HepG2 (cell line): Measurements from ENCODE around the gene KIF2C. TPM values are rescaled to one million over a fixed set of nuclear protein-coding genes. Genes with fewer than 3 reads are reported as not detected.
A peak's percentile ranks its signal among the peaks of the same experiment; 100 is the strongest.

ENCODE experiments used
- HMGA1 ChIP-seq: sonication (generic); formaldehyde crosslinking; conservative IDR thresholded peaks from 2 replicates; pipeline ENCODE4 v1.4.0; 2020; ENCODE audit warnings: missing genetic modification reagents
- NKX3-1 ChIP-seq: sonication (generic); formaldehyde crosslinking; IDR thresholded peaks from 2 replicates; pipeline ENCODE4 v1.5.0; 2020; ENCODE audit warnings: missing genetic modification reagents
- PCBP1 ChIP-seq: fragments of 200-400 bp; formaldehyde crosslinking; IDR thresholded peaks from 2 replicates; pipeline ENCODE4 v1.6.1; 2017; ENCODE audit warnings: mild to moderate bottlenecking, low read depth, low read length, borderline replicate concordance
- SALL2 ChIP-seq: sonication (generic); formaldehyde crosslinking; IDR thresholded peaks from 2 replicates; pipeline ENCODE4 v1.8.1; 2023; ENCODE audit warnings: mild to moderate bottlenecking, missing genetic modification reagents, inconsistent platforms
- ZBTB38 ChIP-seq: sonication (generic); formaldehyde crosslinking; IDR thresholded peaks from 2 replicates; pipeline ENCODE4 v1.5.1; 2020; ENCODE audit warnings: mild to moderate bottlenecking, missing genetic modification reagents
- ZNF484 ChIP-seq: sonication (generic); formaldehyde crosslinking; IDR thresholded peaks from 2 replicates; pipeline ENCODE4 v1.5.1; 2020; ENCODE audit warnings: mild to moderate bottlenecking, low read depth, missing genetic modification reagents, borderline replicate concordance
- ZNF510 ChIP-seq: sonication (generic); formaldehyde crosslinking; IDR thresholded peaks from 2 replicates; pipeline ENCODE4 v1.4.0; 2020; ENCODE audit warnings: low read depth, mild to moderate bottlenecking, missing genetic modification reagents
- ZNF569 ChIP-seq: sonication (generic); formaldehyde crosslinking; IDR thresholded peaks from 2 replicates; pipeline ENCODE4 v1.5.0; 2020; ENCODE audit warnings: mild to moderate bottlenecking, missing genetic modification reagents, moderate library complexity, borderline replicate concordance
- ZNF749 ChIP-seq: sonication (generic); formaldehyde crosslinking; IDR thresholded peaks from 2 replicates; pipeline ENCODE4 v1.8.0; 2022; ENCODE audit warnings: mild to moderate bottlenecking, missing genetic modification reagents, moderate library complexity, borderline replicate concordance
- ZNF773 ChIP-seq: sonication (generic); formaldehyde crosslinking; IDR thresholded peaks from 2 replicates; pipeline ENCODE4 v1.4.0; 2020; ENCODE audit warnings: missing genetic modification reagents, borderline replicate concordance
- polyA plus RNA-seq, 8 experiments: library from polyadenylated mRNA; depleted of rRNA in 3 of 8; stranded (reverse) in 7 of 8; unstranded in 1 of 8; fragments of >200 nt; fragmentation: Illumina TruSeq in 4 of 8; extraction: Trizol in 4 of 8; gene quantifications; 2 replicates each; pipeline versions ENCODE4 v1.2.1 to v1.2.3, GENCODE V29; 2011 to 2016; ENCODE audit warnings: low read depth in 4 of 8, missing spikeins in 1 of 8, mixed read lengths in 1 of 8; ENCODE audit not compliant: insufficient read depth in 1 of 8
- total RNA-seq, 5 experiments: library from RNA; depleted of rRNA; stranded (reverse); fragments of >200 nt; fragmentation: Illumina TruSeq; extraction: Trizol; gene quantifications; 2 replicates each; pipeline ENCODE4 v1.2.3, GENCODE V29; 2016; ENCODE audit warnings: low read depth in 1 of 5
- TF ChIP-seq, protein P1 (sequence below): sonication (generic); formaldehyde crosslinking; IDR thresholded peaks from 2 replicates; pipeline ENCODE4 v1.5.1; 2020; ENCODE audit warnings: mild to moderate bottlenecking, missing genetic modification reagents, borderline replicate concordance
- TF ChIP-seq, protein P2 (sequence below): sonication (generic); formaldehyde crosslinking; IDR thresholded peaks from 2 replicates; pipeline ENCODE4 v1.4.0; 2020; ENCODE audit warnings: missing genetic modification reagents, mild to moderate bottlenecking, borderline replicate concordance
- TF ChIP-seq, protein P3 (sequence below), 2 experiments: sonication (generic) in 1 of 2; formaldehyde crosslinking in 1 of 2; IDR thresholded peaks; 2 replicates each; pipeline versions ENCODE4 v1.6.1 to v1.9.0; 2014 to 2022; ENCODE audit warnings: antibody characterized with exemption in 1 of 2, borderline replicate concordance in 1 of 2, inconsistent platforms in 1 of 2, low read depth in 1 of 2, missing genetic modification reagents in 1 of 2

The KIF2C gene
- total and polyA plus RNA-seq, 2 of the 13 experiments (the other 11 are each of a cell fraction or from before 2014, with no cell fraction given), result 29.7 to 53.7 TPM

DNA sequence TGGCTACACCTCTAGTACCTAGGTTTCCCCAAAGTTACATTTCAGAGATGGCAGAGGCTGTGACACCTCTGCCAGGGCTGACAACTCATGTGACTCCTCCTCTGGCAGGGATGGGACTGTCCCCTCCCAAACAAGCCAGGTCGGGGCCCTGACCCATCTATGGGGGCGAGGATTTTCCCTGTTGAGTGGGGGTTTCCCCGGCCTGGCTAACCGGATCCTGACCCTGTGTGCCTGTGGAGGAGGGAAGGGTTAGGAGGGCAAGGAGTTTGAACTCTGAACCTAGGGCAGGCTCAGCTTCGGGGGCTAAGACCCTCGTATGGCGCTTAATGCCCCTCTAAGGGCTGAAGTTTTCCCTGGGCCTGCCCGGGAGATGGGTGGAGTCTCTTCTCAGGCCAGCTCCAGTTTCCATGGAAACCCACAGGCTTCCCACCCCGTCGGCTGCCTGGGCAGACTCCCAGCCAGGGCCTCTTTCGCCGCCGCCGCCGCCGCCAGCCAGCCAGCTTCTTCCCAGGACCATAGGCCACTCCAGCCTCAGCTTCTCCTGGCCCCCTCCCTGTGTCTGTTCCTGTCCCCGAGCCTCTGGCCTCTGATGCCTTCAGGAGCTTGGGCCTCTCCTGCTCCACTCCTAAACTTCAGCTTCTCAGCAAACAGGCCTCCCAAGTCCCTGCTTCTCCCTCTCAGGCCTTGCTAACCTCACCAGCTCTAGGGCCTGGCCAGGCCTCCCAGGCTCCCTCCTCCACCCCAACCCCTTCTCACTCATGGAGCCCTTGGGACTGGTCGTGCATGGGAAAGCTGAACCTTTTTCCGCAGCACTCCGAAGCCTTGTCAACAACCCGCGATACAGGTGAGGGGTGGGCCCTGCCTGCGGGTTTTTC, 68.7 kb downstream of the KIF2C start, which contains the start of gene BTBD19 (continued):
- TF ChIP-seq ZNF773 (CRISPR knock-in tag), result no peak; the same call in 1 of the 2 replicates
- no peak for TF ChIP-seq ZNF510 (CRISPR knock-in tag)
- TF ChIP-seq, protein P1, sequence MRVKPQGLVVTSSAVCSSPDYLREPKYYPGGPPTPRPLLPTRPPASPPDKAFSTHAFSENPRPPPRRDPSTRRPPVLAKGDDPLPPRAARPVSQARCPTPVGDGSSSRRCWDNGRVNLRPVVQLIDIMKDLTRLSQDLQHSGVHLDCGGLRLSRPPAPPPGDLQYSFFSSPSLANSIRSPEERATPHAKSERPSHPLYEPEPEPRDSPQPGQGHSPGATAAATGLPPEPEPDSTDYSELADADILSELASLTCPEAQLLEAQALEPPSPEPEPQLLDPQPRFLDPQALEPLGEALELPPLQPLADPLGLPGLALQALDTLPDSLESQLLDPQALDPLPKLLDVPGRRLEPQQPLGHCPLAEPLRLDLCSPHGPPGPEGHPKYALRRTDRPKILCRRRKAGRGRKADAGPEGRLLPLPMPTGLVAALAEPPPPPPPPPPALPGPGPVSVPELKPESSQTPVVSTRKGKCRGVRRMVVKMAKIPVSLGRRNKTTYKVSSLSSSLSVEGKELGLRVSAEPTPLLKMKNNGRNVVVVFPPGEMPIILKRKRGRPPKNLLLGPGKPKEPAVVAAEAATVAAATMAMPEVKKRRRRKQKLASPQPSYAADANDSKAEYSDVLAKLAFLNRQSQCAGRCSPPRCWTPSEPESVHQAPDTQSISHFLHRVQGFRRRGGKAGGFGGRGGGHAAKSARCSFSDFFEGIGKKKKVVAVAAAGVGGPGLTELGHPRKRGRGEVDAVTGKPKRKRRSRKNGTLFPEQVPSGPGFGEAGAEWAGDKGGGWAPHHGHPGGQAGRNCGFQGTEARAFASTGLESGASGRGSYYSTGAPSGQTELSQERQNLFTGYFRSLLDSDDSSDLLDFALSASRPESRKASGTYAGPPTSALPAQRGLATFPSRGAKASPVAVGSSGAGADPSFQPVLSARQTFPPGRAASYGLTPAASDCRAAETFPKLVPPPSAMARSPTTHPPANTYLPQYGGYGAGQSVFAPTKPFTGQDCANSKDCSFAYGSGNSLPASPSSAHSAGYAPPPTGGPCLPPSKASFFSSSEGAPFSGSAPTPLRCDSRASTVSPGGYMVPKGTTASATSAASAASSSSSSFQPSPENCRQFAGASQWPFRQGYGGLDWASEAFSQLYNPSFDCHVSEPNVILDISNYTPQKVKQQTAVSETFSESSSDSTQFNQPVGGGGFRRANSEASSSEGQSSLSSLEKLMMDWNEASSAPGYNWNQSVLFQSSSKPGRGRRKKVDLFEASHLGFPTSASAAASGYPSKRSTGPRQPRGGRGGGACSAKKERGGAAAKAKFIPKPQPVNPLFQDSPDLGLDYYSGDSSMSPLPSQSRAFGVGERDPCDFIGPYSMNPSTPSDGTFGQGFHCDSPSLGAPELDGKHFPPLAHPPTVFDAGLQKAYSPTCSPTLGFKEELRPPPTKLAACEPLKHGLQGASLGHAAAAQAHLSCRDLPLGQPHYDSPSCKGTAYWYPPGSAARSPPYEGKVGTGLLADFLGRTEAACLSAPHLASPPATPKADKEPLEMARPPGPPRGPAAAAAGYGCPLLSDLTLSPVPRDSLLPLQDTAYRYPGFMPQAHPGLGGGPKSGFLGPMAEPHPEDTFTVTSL (CRISPR knock-in tag), result no peak
- TF ChIP-seq, protein P2, sequence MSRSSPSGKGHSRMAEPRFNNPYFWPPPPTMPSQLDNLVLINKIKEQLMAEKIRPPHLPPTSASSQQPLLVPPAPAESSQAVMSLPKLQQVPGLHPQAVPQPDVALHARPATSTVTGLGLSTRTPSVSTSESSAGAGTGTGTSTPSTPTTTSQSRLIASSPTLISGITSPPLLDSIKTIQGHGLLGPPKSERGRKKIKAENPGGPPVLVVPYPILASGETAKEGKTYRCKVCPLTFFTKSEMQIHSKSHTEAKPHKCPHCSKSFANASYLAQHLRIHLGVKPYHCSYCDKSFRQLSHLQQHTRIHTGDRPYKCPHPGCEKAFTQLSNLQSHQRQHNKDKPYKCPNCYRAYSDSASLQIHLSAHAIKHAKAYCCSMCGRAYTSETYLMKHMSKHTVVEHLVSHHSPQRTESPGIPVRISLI (CRISPR knock-in tag), result no peak
- TF ChIP-seq NKX3-1 (CRISPR knock-in tag), result no peak
- TF ChIP-seq, protein P3, sequence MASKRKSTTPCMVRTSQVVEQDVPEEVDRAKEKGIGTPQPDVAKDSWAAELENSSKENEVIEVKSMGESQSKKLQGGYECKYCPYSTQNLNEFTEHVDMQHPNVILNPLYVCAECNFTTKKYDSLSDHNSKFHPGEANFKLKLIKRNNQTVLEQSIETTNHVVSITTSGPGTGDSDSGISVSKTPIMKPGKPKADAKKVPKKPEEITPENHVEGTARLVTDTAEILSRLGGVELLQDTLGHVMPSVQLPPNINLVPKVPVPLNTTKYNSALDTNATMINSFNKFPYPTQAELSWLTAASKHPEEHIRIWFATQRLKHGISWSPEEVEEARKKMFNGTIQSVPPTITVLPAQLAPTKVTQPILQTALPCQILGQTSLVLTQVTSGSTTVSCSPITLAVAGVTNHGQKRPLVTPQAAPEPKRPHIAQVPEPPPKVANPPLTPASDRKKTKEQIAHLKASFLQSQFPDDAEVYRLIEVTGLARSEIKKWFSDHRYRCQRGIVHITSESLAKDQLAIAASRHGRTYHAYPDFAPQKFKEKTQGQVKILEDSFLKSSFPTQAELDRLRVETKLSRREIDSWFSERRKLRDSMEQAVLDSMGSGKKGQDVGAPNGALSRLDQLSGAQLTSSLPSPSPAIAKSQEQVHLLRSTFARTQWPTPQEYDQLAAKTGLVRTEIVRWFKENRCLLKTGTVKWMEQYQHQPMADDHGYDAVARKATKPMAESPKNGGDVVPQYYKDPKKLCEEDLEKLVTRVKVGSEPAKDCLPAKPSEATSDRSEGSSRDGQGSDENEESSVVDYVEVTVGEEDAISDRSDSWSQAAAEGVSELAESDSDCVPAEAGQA (IDR thresholded peaks at IDR 0.05; ENCODE audit: low read depth), result no peak; the same call in 1 of the 2 replicates
- TF ChIP-seq, protein P3 (CRISPR knock-in tag; IDR thresholded peaks at IDR 0.05; ENCODE audit: borderline replicate concordance), result no peak
- TF ChIP-seq SALL2 (CRISPR knock-in tag), result 0 out of 2 replicates have a peak, but pooled peaks have one; percentile 8
- no peak for TF ChIP-seq ZNF749 (CRISPR knock-in tag)
- TF ChIP-seq PCBP1, result 0 out of 2 replicates have a peak, but pooled peaks have one; percentile 61
- no peak for TF ChIP-seq ZBTB38
- TF ChIP-seq HMGA1 (CRISPR knock-in tag), result no peak
- no peak for TF ChIP-seq ZNF484
- no peak for TF ChIP-seq ZNF569 (CRISPR knock-in tag)
